GM21423 (cell line): Measurements from ENCODE around the gene NTPCR.
"Not testable (repeated sequence)": the region's sequence is repeated elsewhere in the genome, so short reads cannot be mapped to it uniquely, and the experiment has no call there.

Source experiments
- ATAC-seq: cut with Tn5 transposase; IDR thresholded peaks from one replicate; pipeline ENCODE4 v1.9.1; 2021; ENCODE audit warnings: mild to moderate bottlenecking, moderate library complexity; ENCODE audit not compliant: unreplicated experiment

The NTPCR gene

DNA sequence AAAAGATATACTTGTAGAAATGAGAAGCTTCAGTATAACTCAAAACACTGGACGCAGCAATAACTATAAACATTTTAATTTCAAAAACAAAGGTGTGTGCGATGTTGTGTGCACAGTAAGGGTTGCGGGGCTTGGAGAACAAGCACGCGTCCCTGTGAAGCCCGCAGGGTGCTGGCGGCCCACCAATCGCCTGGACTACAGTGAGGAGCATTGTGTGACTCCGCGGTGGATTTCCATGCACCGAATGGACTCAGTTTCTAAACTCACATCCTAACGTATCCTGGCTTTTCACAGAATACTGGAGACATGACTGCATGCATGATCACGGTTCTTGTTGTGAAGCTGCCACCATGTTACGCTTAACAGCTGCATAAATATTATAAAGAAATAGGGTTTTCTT is 33.0 kb downstream of the NTPCR start:
- ATAC-seq = no peak

DNA sequence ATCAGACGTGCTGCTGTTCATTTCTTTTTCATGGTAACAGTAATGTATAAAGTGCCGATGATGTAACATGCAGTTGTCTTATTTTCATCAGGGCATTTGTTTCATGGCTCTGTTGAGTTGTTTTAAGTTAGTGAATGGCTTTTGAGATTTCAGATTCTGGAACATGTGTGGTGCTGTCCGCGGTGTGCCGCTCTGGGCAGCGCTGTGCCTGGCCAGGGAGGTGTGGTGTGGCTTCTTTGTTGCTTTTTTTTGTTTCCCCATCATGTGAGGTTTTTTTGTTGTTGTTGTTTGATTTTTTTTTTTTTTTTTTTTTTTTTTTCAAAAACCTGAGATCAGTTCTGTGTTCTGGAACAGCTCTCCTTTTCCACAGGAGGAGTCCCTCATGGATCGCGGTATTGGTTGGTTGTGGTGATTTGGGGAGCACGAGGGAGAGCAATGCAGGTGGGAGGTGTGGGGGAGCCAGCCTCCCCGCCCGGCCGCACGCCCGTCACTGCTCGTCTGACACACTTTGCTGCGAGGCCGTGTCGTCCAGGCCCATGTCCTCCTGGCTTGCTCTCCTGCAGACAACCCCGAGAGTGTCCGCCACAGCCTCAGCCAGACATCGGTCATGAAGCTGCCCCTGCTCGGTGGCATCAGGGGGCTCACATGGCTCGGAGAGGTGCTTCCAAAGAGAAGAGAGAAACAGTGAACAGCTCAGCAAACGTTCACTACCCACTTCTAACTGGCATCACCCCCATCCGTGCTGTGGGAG is 33.6 kb downstream of the NTPCR start:
- no peak for ATAC-seq

DNA sequence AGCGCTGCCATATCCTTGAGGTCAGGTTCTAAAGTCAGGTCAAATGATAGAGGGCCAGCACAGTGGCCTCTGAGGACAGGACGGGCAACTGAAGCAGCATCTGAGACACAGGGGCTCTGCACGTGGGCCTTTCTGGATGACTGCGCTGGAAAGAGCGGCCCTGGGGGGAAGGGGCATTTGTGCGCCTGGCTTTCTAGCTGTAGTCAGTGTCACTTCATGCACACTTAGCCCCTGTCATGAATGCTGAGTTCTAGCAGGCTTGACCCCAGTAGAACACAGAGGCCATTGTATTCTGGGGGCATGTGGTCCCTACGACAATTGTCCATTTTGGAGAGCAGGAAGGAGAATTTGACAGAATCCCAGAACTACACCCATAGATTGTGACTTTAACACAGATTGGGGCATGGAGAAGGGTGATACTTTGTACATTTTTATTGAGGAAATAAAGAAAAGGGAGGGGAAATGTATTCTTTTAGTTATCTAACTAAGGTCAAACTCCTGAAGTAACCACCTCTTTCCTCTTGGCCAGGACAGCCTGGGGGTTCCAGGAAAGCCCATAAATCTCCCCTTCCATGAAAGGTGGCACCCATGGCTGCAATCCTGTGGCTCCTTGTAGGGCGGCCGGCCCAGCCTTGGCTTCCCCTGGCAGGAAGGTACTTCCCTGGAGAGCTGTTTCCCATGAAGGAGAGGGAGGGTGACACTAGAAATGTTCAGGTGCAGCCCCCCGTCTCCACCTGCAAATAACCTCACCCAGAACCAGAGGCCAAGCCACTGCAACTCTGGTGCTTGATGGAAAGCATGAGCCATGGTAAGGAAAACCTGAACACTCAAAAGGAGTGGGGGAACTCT is 34.4 kb downstream of the NTPCR start:
- no peak for ATAC-seq

DNA sequence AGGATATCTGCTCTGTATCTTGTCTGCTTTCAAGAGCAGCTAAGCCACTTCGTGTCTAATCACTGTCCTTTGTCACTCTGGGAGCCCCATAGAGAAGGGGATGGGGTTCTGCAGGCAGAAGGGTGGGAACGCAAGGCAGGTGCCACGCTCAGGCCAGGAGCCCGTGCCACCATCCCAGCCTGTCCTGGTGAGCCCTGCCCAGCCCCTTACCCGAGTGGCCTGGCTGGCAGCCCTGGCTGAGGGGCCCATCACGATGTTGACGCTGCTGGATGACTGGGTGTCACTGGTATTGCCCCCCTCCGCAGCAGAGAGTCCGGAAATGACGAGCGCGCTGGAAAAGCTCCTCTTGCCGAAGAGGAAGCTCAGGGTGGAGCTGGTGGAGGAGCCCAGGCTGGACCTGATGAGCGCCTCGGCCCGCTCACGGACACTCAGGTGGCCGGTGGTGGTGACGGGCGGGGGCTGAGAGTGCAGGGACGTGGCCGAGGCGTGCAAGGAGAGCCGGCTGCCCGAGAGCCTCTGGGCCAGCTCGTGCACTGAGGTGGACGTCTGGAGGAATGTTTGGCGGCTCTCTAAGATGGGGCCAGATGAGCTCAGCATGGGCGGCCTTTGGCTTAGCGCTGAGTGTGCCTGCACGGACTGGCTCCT is 35.6 kb downstream of the NTPCR start:
- ATAC-seq = no peak

DNA sequence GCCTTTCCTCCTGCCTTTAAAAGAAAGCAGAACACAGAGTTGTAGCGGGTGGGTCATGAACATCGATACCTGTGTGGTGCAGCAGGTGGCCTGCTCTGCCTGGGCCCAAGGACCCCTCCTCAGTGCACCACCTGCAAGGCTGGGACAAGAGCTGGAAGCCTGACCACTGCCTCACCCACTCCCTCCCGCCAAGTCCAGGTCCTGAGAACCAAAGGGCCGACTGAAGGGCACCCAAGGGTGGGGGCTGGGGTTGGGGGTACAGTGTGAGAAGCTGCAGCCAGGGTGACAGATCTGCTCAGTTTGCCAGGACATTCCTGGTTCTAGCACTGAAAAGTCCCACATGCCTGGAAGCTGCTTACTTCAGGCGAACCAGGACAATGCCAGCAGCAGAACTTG is 36.1 kb downstream of the NTPCR start:
- ATAC-seq = no peak

DNA sequence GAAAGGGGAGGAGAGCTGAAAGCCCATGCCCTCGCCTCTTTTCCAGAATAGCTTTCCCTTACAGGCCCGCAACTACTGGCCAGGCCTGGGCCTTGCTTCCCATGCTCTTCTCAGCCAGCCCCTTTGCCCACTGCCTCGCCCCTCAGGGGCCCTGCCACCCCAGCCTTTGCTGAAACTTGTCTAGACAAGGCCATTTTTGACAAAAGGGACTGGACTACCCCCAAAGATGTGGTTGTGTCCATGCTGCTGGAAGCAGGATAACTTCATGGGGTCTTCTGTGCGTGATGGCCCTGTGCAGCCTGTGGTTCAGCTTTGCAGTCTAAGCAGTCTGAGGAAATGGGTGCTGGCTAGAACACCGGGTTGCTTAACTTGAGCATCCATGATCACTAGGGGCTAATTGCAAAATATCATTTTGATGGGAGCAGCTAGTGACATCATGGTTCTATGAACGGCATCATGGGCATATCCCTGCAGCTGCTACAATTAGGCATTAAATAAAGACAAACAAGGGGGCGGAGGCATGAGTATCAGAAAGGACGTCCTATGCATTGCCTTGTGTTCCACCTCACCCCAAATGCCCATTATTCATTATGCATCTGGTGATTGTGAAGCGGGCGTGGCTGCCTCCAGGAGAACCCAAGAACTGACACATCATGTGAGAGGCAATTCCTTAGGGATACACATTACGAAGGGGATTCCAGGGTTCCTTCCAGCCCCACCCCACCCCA is 36.8 kb downstream of the NTPCR start:
- no peak for ATAC-seq

DNA sequence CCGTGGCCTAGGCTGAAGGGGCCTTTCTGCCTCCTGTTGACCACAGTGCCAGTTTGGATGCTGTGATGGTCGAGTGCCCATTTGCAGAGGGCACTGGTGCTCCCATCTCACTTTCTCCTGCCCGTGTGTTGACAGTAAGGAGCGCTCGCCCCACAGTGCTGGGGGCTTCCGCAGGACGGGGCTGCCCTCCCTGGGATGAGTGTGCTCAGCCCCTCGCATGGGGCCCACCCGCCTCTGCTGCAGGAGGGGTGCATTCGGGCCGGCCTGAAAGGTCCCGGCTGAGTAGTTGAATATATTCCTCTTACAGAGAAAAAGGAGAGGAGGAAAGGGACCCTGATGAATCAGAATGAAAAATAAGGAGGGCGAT is 37.3 kb downstream of the NTPCR start:
- ATAC-seq = no peak

DNA sequence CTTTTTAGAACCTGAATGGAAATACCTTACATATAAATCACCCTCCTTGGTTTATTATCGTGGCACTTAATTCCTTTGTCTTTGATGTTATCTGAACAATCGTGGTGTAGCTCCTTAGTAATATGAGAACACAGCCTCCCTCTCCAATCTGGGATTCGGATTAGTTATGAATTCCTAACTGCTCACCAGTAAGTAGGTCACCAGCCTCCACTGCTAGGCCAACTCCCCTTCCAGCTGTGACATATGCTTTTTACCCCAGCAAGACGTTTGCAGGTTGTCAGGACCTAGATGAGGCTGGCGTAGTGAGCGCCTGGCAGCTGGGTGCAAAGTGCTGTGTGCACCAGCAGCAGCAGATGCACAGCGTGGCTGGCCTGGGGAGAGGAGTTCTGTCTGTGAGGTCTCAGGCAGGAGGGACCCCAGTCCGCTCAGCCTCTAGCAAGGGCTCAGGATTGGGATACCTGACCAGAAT is 38.2 kb downstream of the NTPCR start:
- no peak for ATAC-seq

DNA sequence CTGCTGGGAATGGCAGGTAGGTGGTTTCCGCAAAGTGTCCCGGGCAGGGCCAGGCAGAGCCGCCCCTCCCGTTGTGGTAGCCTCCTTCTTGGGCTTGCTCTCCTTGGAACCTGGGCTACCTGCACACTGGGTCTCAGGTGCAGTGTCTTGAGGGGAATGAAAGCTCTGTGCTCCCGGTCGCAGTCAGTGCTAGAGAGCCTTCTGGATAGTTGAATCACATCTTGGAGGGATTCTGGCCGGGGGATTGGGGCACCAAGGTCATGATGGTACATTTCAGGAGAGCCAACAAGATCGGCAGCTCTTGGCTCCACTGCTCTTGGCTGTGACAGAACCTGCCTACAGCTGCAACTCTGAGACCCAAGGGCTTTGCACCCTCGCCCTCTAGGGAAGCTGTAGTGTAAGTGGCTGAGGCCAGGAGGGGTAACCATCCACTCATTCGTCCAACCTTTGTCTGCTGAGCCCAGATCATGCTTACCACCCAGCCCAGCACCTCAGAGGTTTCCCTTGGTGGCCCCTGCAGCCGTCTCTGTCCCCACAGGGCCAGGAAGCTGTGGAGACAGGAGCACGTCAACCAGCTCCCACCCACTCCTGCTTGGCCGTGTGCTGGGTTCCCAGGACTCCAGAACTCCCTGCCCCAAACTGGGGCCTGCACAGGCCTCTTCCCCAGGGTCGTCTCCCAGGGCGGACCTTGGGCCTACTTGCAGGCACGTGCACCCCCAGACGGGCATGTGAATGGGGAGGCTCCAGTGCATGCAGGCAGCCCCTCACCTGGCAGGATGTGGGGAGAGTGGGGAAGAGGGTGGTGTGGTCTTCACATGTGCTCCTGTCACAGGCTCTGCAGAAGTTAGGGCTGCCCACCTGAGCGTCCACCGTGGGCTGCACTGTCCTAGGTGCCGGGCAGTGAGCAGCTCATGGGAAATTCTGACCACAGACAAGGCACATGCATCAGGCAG is 40.0 kb downstream of the NTPCR start:
- ATAC-seq = no peak

DNA sequence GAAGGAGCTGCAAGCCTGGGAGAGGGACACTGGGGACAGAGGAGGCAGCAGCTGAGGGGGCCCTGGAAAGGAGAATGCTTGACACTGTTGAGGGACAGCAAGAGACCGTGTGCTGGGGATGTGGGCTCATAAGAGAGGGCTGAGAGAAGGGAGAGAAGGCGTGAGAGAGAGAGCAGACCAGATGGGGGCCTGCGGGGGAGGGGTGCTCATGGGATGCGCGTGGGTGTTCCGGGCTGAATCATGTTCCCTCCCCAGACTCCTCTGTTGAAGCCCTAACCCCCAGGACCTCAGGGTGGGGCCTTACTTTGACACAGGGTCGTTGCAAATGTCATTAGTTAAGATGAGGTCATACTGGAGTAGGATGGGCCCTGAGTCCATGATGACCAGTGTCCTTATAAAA is 40.8 kb downstream of the NTPCR start:
- ATAC-seq = no peak

DNA sequence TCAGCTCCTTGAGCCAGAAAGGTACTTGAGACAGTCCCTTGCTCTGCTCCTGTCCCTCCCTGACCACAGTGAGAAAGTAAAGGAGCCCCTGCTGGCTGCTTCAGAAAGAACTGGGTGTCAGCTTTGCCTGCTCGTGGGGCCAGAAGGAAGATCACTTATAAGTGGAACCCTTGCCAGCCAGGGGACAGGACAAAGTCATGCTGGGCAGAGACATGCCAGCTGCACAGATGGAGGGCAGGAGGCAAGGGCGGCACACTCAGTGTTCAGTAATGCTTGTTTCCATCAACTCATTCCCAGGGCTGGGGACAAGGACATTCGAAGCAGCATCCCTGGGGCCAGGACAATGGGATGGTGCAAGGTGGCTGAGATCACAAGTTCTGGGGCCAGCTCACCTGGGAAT is 41.8 kb downstream of the NTPCR start:
- no peak for ATAC-seq

DNA sequence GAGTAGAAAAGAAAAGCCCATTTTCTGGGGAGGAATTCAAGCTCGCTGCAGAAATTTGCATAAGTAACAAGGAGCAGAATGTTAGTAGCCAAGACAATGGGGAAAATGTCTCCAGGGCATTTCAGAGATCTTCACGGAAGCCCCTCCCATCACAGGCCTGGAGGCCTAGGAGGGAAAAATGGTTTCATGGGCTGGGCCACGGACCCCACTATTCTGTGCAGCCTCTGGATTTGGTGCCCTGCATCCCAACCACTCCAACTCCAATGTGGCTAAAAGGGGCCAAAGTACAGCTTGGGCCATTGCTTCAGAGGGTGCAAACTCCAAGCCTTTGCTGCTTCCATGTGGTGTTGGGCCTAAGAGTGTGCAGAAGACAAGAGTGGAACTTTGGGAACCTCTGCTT is 43.1 kb downstream of the NTPCR start:
- no peak for ATAC-seq

DNA sequence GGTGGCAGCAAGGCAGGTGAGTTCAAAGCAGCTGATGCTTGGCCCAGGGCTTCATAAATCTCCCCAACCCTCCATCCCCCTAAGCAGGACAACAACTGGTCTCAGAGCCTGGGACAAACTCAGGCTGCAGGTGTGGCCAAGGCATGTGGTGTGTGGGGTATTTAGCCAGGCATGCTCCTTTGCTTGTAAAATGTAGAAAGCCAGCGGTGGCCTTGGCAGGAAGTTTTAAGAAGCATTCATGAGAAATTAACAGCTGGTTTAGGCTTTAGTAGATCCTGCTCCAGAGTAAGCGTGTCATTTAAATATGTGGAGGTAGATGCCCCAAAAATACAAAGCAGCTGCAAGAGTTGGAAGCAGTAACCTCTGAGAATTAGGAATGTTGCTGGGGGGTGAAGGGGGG is 44.8 kb downstream of the NTPCR start:
- ATAC-seq = no peak

DNA sequence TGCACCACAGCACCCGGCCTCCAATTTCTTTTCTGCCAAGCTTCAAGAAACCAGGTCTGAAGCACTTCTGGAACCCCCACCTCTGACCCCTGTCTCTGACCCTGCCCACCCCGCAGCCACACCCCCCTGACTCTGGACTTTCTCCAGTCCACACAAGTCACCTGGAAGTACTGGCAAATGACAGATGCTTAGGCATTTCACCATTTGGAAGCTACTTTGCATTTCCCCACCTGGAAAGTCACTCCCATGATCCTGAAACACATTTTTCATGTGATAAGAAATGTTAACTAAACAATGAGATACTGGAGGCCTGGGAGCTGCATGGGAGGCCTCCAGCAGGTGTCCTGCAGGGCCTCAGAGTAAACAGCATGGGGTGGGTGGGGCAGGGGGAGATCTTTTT is 45.7 kb downstream of the NTPCR start:
- no peak for ATAC-seq

DNA sequence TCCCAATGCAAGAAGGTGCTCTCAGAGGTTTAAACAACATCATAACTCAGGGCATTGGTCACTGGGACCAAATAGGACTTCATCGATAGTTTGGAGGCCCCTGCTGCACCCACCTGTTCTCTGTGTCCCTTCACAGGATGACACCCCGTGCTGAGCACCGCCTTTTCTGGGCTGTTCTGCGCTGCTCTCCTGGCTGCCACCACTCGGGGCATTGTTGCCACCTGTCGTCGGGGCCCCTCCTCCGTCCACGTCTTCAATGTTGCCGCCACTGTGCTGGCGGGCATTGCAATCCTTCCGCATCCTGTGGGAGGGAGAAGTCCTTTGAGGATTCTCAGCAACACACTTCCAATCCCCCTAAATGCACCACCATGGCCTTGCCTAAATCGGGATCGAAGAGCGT is 47.7 kb downstream of the NTPCR start:
- ATAC-seq = no peak

DNA sequence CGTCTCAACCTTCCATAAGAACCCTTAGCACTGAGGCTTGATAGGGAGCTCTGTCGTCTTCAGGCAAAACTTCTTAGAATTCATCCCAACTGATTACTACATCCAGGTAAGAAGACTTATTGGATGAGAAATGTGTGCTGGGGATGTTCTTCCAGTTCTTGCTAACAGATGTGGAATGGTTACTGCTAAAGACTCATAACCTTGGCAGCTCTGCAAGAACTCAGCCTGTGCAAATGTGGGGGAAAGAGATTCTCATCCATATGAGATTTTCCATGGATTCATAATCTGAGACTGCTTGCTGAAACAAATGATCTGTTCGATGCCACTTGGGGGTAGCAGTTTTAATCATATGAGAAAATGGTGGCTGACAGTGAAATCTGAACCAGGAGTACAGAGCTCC is 48.2 kb downstream of the NTPCR start:
- no peak for ATAC-seq

DNA sequence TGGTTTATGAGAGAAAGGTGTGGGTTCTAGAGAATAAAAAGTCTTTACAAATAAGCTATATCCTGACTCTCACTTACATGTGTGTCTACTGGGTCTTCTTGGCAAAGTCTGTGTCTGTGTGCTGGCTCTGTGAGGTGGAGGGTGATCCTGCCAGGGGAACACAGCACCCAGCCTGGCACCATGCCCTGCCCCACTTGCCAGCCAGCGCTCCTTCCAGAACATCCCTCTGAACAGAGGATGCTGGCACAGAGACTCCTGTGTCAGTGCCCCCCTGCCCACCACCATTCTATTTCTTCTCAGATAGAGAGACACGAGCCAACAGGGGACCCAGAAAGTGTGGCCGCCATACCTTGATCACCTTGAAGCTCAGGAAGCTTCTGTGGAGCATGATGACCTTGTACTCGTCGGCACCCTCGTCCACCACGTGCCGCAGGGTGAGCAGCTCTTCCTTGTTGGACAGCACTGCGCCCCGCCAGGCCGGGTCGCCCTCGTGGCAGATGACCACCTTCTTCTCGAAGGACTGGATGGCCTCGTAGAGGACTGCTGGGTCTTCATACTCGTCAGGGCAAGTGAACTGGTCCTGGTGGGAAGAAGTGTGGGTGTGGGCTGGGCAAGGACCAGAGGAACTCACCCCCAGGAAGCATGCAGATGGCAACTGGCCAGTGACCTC is 49.7 kb downstream of the NTPCR start:
- ATAC-seq = no peak

DNA sequence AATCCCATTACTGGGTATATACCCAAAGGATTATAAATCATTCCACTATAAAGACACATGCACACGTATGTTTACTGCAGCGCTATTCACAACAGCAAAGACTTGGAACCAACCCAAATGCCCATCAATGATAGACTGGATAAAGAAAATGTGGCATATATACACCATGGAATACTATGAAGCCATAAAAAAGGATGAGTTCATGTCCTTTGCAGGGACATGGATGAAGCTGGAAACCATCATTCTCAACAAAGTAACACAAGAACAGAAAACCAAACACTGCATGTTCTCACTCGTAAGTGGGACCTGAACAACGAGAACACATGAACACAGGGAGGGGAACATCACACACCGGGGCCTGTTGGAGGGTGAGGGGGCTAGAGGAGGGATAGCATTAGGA is 53.2 kb downstream of the NTPCR start:
- ATAC-seq = not testable (repeated sequence)

DNA sequence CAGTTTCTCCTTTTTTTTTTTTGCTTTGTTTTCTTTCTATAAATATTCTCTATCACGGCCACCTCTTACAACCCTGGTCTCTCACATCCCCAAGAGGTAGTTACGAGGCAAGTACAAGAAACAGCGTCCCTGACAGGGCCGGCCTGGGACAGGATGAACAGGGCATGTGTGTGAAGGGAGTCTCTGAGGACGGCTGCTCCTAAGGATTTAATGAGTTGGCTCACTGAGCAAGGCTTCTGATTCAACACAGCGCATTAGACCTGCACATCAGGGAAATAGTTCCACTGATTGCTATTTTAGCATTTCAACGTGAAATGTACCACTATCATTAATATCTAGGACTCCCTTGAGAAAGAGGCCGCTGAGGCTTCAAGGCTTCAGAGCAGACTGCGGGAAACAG is 54.0 kb downstream of the NTPCR start:
- ATAC-seq = no peak

DNA sequence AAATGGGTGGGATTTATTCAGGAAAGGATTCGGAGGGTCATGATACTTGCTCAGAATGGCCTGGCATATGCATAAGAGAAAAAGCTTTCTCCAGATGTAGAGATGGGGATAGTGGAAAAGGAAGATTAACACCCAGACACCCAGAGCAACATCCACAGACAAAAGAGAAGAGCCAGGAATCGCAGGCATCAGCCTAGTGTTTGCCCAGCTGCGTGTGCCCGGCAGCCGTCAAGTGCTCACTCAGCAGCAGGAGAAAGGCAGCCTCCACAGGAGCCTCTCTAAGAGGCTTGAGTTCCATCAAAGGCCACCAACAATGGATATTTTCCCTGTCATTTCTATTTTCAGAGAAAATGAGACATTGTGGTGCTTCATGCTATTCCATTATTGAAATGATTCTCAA is 54.7 kb downstream of the NTPCR start:
- no peak for ATAC-seq
